A673 (cell line): ENCODE data around the gene DOCK6.

Source experiments
- CTCF ChIP-seq: fragments of 300-800, 200-600 bp; sonication (generic); conservative IDR thresholded peaks from 2 replicates; pipeline ENCODE4 v1.5.1; 2017; ENCODE audit warnings: low read depth, mild to moderate bottlenecking, antibody characterized with exemption, low read length, moderate library complexity, mixed read lengths
- EZH2 ChIP-seq: fragments of 200-600 bp; sonication (generic); IDR thresholded peaks from 2 replicates; pipeline ENCODE4 v1.6.1; 2017; ENCODE audit warnings: borderline replicate concordance, low read depth, mild to moderate bottlenecking, mixed read lengths, antibody characterized with exemption, low read length; ENCODE audit not compliant: poor library complexity, severe bottlenecking

GRCh38 chr19:11243798-11244169, 18.5 kb downstream of the DOCK6 start:
- TF ChIP-seq CTCF (no peak), EZH2 (no peak)
